ENCODE measurements around the gene CCDC82. TPM values are rescaled to one million over a fixed set of nuclear protein-coding genes. Genes with fewer than 3 reads are reported as not detected.
A peak's percentile ranks its signal among the peaks of the same experiment; 100 is the strongest.

Gene CCDC82
- total RNA-seq, 1 experiment from 2014 or later, result 25.3 TPM

- H3K27ac ChIP-seq (ENCODE audit: low read length), result peak overlapping the region; percentile 91
Measured at GRCh38 chr11:96309016-96309642, 80.6 kb downstream of the CCDC82 start.

DNA sequence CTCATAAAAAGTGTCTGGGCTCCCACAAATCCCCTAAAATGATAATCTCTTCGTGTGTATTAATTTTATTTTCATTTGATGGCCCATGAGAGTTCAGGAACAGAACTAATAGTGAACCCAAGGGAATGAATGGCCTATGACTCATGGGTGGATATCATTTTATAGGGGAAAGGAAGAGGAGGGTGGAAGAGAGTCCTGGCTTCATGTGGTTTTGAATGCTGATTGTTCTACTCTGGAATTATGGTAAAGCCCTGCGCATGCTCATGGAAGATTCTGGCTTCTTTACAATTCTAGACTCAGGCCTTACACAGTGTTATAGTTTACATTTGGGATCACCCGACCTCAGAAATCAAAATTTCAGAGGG is 82.0 kb downstream of the CCDC82 start:
- Histone ChIP-seq H3K4me1 (ENCODE audit: control insufficient read depth, insufficient read depth, low read length) (peaks cover 76% of the 10 kb centered on the region), H3K9me3 (ENCODE audit: control insufficient read depth, insufficient read depth, low read depth, low read length) (no peaks in the 10 kb centered on the region), H3K4me3 (ENCODE audit: low read depth in 2 of 2, low read length in 2 of 2) (peak overlapping the region; percentile 27 to 59), H3K27ac (ENCODE audit: low read length) (peak overlapping the region; percentile 91), H3K36me3 (ENCODE audit: control insufficient read depth, insufficient read depth, low read length) (no peaks in the 10 kb centered on the region), H3K27me3 (ENCODE audit: control insufficient read depth, insufficient read depth, low read length) (no peaks in the 10 kb centered on the region)
- ATAC-seq (peak; percentile 79), DNase-seq (ENCODE audit: low read depth, low spot score) (peak; percentile 84)
- TF ChIP-seq TCF7L2 (IDR thresholded peaks at IDR 0.05; ENCODE audit: low read depth, low read length) (peak; percentile 63), SIN3A (IDR thresholded peaks at IDR 0.05; ENCODE audit: borderline replicate concordance, insufficient read depth, low read depth, low read length) (no peak), POLR2AphosphoS5 (IDR thresholded peaks at IDR 0.05; ENCODE audit: low read depth, low read length) (0 out of 2 replicates have a peak, but pooled peaks have one; percentile 30)
- BruUV-seq (replicated peaks), result no TSS peak
- in situ Hi-C loops (cut with HindIII; ENCODE audit: low pct_unique_long_range_greater_than_20kb, low sequenced_read_pairs), result no loop called here
- POLR2A ChIA-PET, result interaction anchor here (0.7 to 2.0 kb wide), 4 partner anchors 28 to 76 kb away, joined by 3 to 13 read pairs (median 6); partner anchors contain the start of gene MAML2
- CTCF ChIA-PET, result interaction anchor here (1.0 to 2.2 kb wide), 3 partner anchors 34 to 82 kb away, joined by 3 to 8 read pairs (median 5); partner anchors contain the start of genes CCDC82, JRKL and MAML2
- intact Hi-C loops (cut with micrococcal nuclease; ENCODE audit: unreplicated experiment), result no loop called here

More at GRCh38 chr11:96309016-96309642, 80.6 kb downstream of the CCDC82 start:
- Histone ChIP-seq H3K4me3 (ENCODE audit: low read depth in 2 of 2, low read length in 2 of 2) (no peak overlapping the region), H3K4me1 (ENCODE audit: control insufficient read depth, insufficient read depth, low read length) (peaks cover 66% of the 10 kb centered on the region), H3K27me3 (ENCODE audit: control insufficient read depth, insufficient read depth, low read length) (no peaks in the 10 kb centered on the region), H3K9me3 (ENCODE audit: control insufficient read depth, insufficient read depth, low read depth, low read length) (no peaks in the 10 kb centered on the region), H3K36me3 (ENCODE audit: control insufficient read depth, insufficient read depth, low read length) (no peaks in the 10 kb centered on the region)
- DNase-seq (ENCODE audit: low read depth, low spot score) (no peak), ATAC-seq (no peak)
- no TSS peak for BruUV-seq (replicated peaks)
- intact Hi-C loops (cut with micrococcal nuclease; ENCODE audit: unreplicated experiment), result no loop called here
- POLR2A ChIA-PET, result no interaction called here
- no peak for TF ChIP-seq TCF7L2 (IDR thresholded peaks at IDR 0.05; ENCODE audit: low read depth, low read length)
- no peak for TF ChIP-seq REST (IDR thresholded peaks at IDR 0.05; ENCODE audit: insufficient read depth in 1 of 2, low read depth in 2 of 2, low read length in 1 of 2)
- no peak for TF ChIP-seq SIN3A (IDR thresholded peaks at IDR 0.05; ENCODE audit: borderline replicate concordance, insufficient read depth, low read depth, low read length)
- TF ChIP-seq POLR2AphosphoS5 (IDR thresholded peaks at IDR 0.05; ENCODE audit: low read depth, low read length), result no peak
- TF ChIP-seq CTCF (IDR thresholded peaks at IDR 0.05), result no peak
- CTCF ChIA-PET, result no interaction called here
- in situ Hi-C loops (cut with HindIII; ENCODE audit: low pct_unique_long_range_greater_than_20kb, low sequenced_read_pairs), result no loop called here

Measured in Panc1 (cell line).